AG04450 (cell line): ENCODE measurements around the gene CST3. TPM values are rescaled to one million over a fixed set of nuclear protein-coding genes. Genes with fewer than 3 reads are reported as not detected.
A peak's percentile ranks its signal among the peaks of the same experiment; 100 is the strongest.

Experiments
- CTCF ChIA-PET: fragments of 300-600, 350-600 bp; formaldehyde crosslinking; extraction: SDS; loops from one replicate; lab custom pipeline; 2022; ENCODE audit warnings: antibody characterized with exemption, inconsistent platforms; lab: Charles Lee
- POLR2A ChIA-PET: fragments of 350-600 bp; formaldehyde crosslinking; extraction: SDS; loops from one replicate; lab custom pipeline; 2021; ENCODE audit warnings: antibody characterized with exemption, inconsistent platforms; lab: Yijun Ruan, JAX
- DNase-seq: peaks from one replicate; pipeline ENCODE4 v3.0.0-alpha.2; 2011; ENCODE audit warnings: low read depth, low spot score
- H3K27ac ChIP-seq: one replicate; pipeline ENCODE4 v1.5.1; 2012; ENCODE audit warnings: low read depth, low read length, control low read depth
- H3K27me3 ChIP-seq: one replicate; pipeline ENCODE4 v1.6.0; 2012; ENCODE audit warnings: low read length; ENCODE audit not compliant: control insufficient read depth, insufficient read depth
- H3K4me3 ChIP-seq: 2 replicates; pipeline ENCODE4 v1.5.1; 2011; ENCODE audit warnings: mild to moderate bottlenecking, low read depth, low read length, control low read depth
- H3K9me3 ChIP-seq: 2 replicates; pipeline ENCODE4 v1.5.1; 2012; ENCODE audit warnings: low read length; ENCODE audit not compliant: control insufficient read depth, insufficient read depth
- polyA plus RNA-seq: library from polyadenylated mRNA; depleted of rRNA; stranded (reverse); fragments of >200 nt; gene quantifications from 2 replicates; pipeline ENCODE4 v1.2.3, GENCODE V29; 2011
- TF ChIP-seq, protein P1 (sequence below): IDR thresholded peaks from 2 replicates; pipeline ENCODE4 v1.5.1; 2011; ENCODE audit warnings: low read depth, low read length, control low read depth, inconsistent platforms

Gene CST3
- polyA plus RNA-seq, 1 experiment, result 166 TPM

- Histone ChIP-seq H3K27ac (peak overlapping the region; percentile 11), H3K4me3 (no peak overlapping the region), H3K27me3 (no peaks in the 10 kb centered on the region), H3K9me3 (no peaks in the 10 kb centered on the region; the same call in 1 of the 2 replicates)
- no peak for DNase-seq
- TF ChIP-seq, protein P1, sequence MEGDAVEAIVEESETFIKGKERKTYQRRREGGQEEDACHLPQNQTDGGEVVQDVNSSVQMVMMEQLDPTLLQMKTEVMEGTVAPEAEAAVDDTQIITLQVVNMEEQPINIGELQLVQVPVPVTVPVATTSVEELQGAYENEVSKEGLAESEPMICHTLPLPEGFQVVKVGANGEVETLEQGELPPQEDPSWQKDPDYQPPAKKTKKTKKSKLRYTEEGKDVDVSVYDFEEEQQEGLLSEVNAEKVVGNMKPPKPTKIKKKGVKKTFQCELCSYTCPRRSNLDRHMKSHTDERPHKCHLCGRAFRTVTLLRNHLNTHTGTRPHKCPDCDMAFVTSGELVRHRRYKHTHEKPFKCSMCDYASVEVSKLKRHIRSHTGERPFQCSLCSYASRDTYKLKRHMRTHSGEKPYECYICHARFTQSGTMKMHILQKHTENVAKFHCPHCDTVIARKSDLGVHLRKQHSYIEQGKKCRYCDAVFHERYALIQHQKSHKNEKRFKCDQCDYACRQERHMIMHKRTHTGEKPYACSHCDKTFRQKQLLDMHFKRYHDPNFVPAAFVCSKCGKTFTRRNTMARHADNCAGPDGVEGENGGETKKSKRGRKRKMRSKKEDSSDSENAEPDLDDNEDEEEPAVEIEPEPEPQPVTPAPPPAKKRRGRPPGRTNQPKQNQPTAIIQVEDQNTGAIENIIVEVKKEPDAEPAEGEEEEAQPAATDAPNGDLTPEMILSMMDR, result no peak
- CTCF ChIA-PET, result no interaction called here
- POLR2A ChIA-PET, result no interaction called here
These were observed 16.2 kb upstream of the CST3 start for GRCh38 chr20:23654000-23654399.

DNA sequence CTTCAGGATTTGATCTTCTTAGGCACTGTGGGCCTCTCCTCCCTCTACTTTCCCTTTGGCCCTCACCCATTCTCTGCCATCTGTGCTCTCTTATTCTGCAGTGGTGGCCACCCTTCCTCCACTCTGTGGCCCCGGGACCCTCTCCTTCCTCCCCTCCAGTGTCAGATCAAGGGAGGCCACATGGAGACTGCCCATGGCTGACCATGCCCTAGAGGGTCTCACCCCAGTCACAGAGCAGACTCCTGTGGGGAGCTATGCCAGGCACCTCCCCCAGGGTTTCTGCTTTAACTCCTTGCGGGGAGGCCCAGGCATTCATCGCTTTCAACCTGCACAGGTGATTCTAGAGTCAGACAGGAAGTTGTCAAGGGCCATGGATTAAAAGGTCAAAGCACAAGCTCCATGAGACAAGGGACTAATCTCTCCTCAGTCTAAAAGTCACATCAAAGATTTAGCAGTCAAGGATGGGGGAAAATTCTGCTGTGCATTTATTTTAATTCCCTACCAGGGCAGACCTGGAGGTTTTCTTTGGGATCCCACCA lies 15.7 kb upstream of the CST3 start:
- Histone ChIP-seq H3K9me3 (no peaks in the 10 kb centered on the region; the same call in 1 of the 2 replicates), H3K27me3 (no peaks in the 10 kb centered on the region), H3K4me3 (no peak overlapping the region), H3K27ac (peak overlapping the region; percentile 11)
- no peak for DNase-seq
- TF ChIP-seq, protein P1, result no peak
- POLR2A ChIA-PET, result no interaction called here
- CTCF ChIA-PET, result no interaction called here

- ChIA-PET CTCF (no interaction called here), POLR2A (no interaction called here)
- DNase-seq, result no peak
- TF ChIP-seq, protein P1, result no peak
- Histone ChIP-seq H3K4me3 (no peak overlapping the region), H3K27ac (no peak overlapping the region), H3K27me3 (no peaks in the 10 kb centered on the region), H3K9me3 (no peaks in the 10 kb centered on the region; the same call in 1 of the 2 replicates)
These were observed 15.2 kb upstream of the CST3 start for GRCh38 chr20:23652926-23653325.

DNA sequence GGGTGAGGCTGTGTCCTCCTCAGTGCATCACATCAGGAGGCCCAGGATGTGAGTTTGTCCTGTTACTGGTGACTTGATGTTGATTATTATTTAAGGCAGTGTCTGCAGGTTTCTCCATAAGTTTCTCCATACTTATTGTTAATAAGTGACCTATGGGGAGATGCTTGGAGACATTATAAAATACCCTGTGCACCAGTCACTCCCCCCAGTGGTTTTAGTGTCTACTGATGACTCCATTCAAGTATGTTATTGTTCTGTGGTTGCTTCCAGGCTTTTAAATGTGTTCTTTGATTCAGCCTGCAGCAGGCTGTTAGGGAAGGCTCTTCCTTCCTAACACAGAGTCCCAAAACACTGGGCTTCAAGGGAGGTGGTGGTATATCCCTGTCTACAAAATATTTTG lies 14.6 kb upstream of the CST3 start:
- CTCF ChIA-PET, result no interaction called here
- H3K27ac ChIP-seq, result no peak overlapping the region
- no peak for DNase-seq

GRCh38 chr20:23651117-23651516 lies 13.4 kb upstream of the CST3 start:
- H3K9me3 ChIP-seq, result no peaks in the 10 kb centered on the region; the same call in 1 of the 2 replicates
- no peaks in the 10 kb centered on the region for H3K27me3 ChIP-seq
- DNase-seq, result no peak
- POLR2A ChIA-PET, result no interaction called here
- no peak overlapping the region for H3K27ac ChIP-seq
- TF ChIP-seq, protein P1, result no peak
- CTCF ChIA-PET, result no interaction called here
- H3K4me3 ChIP-seq, result no peak overlapping the region

More for the DNA sequence above, 14.6 kb upstream of the CST3 start:
- H3K27me3 ChIP-seq, result no peaks in the 10 kb centered on the region
- POLR2A ChIA-PET, result no interaction called here
- TF ChIP-seq, protein P1, result no peak
- H3K4me3 ChIP-seq, result no peak overlapping the region
- no peaks in the 10 kb centered on the region; the same call in 1 of the 2 replicates for H3K9me3 ChIP-seq
